NCI-H1694 treated with DMSO at 0.1 percent for 48 hours (cell line): ENCODE results near the gene ST3GAL3.
"Not testable (repeated sequence)": the region's sequence is repeated elsewhere in the genome, so short reads cannot be mapped to it uniquely, and the experiment has no call there.

Source experiments
- DNase-seq: peaks from one replicate; lab custom pipeline; 2025; lab: John Stamatoyannopoulos, UW

Gene ST3GAL3

GRCh38 chr1:43703836-43704235 is 3.5 kb upstream of the ST3GAL3 start:
- no peak for DNase-seq

- no peak for DNase-seq
Measured at GRCh38 chr1:43704838-43705237, 2.5 kb upstream of the ST3GAL3 start.

- no peak for DNase-seq
Measured at GRCh38 chr1:43705334-43705733, 2.0 kb upstream of the ST3GAL3 start.

GRCh38 chr1:43705982-43706597 is 1.2 kb upstream of the ST3GAL3 start:
- DNase-seq: no peak

DNA sequence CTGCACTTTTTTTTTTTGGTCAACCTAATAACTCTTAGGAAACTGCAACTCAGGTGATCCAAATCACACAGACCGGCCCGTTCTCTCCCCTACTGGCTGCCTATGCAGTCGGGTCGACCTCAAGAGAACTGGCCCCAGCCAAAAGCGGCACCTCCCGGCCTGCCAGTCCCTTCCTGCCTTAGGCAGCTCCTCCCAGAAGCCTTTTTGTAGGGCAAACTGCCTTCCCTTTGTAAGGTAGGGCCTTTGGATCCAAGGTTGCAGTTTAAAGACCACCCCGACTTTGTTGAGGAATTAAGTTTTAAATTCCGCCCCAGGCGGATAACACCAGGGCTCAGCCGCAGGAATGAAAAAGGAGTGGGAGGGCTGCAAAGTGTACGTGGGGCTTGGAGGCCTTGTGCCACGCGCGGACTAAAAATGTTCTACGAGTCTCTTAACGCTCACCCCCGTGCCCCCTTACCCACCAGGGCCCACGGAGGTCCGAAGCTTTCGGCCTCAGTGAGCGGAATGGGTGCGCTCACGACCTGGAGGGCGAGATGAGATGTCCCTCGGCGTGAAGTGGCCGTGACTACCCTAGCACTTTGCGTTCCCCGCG is 642 bp upstream of the ST3GAL3 start:
- no peak for DNase-seq

- no peak for DNase-seq
Measured at GRCh38 chr1:43708002-43708410, 670 bp downstream of the ST3GAL3 start.

DNA sequence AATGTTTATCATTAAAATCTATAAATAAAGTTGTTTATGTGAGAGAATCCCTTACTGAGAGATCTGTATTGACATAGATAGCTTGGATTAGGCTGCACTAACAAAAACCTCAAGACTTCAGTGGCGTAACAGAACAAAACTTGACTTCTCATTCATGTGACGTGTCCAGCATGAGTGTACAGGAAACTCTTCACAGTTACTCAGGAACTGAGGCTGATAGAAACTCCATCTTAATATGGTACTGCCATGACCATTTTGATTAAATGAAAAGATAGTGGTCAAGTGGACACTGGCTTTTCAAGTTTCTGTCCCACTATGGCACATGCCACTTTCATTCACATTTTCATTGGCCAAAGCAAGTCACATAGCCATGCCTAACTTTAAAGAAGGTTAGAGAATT is 3.7 kb downstream of the ST3GAL3 start:
- DNase-seq: no peak

GRCh38 chr1:43711524-43712386 is 4.4 kb downstream of the ST3GAL3 start:
- no peak for DNase-seq

- no peak for DNase-seq
Measured at GRCh38 chr1:43716559-43717281, 9.4 kb downstream of the ST3GAL3 start.

DNA sequence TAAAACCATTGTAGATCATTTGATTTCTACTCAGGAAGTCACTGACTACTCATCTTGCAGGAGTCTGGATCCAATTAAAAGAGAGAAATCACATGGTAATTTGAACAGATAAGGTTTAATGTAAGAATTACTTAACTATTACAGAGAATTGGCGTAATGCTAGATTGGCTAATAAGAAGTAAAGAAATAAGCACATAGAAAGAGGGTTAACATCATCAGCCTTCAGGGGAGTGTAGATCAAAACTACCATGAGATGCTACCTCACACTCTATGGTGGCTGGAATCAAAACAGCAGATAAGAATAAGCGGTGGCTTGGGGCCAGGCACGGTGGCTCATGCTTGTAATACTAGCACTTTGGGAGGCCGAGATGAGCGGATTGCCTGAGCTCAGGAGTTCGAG is 11.7 kb downstream of the ST3GAL3 start:
- DNase-seq: no peak

GRCh38 chr1:43719670-43720419 is 12.5 kb downstream of the ST3GAL3 start:
- not testable (repeated sequence) for DNase-seq

DNA sequence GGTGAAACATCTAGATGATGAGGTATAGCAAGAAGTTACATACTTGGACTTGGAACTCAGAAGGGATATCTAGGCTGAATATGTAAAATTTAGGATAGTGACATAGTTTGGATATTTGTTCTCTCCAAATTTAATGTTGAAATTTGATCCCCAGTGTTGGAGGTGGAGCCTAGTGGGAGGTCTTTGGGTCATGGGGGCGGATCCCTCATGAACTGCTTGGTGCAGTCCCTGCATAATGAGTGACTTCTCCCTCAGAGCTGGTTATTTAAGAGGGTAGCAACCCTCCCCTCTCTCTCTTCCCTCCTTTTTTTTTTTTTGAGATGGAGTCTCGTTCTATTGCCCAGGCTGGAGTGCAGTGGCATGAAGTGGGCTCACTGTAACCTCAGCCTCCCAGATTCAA is 15.5 kb downstream of the ST3GAL3 start:
- DNase-seq: no peak

- no peak for DNase-seq
Measured at GRCh38 chr1:43729816-43730463, 22.6 kb downstream of the ST3GAL3 start.

- DNase-seq: peak; percentile 24
Measured at GRCh38 chr1:43731867-43732531, 24.7 kb downstream of the ST3GAL3 start.

DNA sequence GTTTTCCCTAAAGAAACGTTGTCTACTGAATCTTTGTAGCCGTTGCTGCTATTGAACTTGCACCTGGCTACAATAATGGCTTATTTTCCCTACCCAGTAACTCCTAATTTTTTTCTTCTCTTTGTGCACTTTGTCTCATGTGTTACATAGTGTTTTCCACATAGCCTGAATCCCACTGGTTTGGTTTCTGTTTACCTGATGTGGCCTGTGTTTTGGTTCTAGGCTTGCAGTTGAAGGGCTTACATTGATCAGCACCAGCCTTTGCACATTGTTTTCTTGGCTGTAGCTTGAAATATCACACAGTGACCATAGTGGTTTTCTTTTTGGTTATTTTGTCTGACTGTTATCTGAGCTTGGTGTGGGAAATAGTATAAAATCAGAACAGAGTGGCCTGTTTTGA is 29.5 kb downstream of the ST3GAL3 start:
- no peak for DNase-seq

GRCh38 chr1:43742026-43742425 is 34.7 kb downstream of the ST3GAL3 start:
- no peak for DNase-seq

- no peak for DNase-seq
Measured at GRCh38 chr1:43743206-43743605, 35.9 kb downstream of the ST3GAL3 start.

DNA sequence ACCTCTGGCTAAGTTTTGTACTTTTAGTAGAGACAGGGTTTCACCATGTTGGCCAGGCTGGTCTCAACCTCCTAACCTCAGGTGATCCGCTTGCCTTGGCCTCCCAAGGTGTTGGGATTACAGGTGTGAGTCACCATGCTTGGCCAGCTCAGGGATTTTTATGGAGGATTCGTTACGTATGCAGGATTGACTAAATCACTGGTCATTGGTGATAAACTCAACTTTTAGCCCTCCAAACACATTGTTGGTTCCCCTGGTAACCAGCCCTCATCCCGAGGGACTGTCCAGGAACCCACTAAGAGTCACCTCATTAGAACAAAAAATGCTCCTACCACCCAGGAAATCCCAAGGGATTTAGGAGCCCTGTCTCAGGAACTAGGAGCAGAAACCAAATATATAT is 40.4 kb downstream of the ST3GAL3 start:
- no peak for DNase-seq

DNA sequence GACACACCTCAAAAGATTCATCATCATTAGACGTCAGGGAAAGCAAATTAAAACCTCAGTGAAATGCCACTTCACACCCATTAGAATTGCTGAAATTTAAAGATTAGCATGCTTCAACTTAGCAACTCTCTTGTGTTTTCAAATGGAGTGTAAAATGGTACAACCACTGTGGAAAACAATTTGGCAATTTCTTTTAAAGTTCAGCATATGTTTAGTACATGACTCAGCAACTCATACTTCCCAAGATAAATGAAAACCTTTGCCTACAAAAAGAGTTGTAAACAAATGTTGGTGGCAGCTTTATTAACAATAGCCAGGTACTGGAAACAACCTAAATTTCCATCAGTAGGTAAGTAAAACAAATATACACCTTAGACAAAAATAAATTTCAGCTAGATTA is 42.7 kb downstream of the ST3GAL3 start:
- no peak for DNase-seq

- no peak for DNase-seq
Measured at GRCh38 chr1:43753422-43753821, 46.1 kb downstream of the ST3GAL3 start.

- no peak for DNase-seq
Measured at GRCh38 chr1:43754892-43755291, 47.6 kb downstream of the ST3GAL3 start.
